GM12878 (cell line): ENCODE data around the gene SMYD5.

Experiments
- JUND ChIP-seq: IDR thresholded peaks from 2 replicates; pipeline ENCODE4 v1.6.1; 2012; ENCODE audit warnings: low read depth, mild to moderate bottlenecking, low read length, improper control_type of control experiment, moderate library complexity
- POLR2A ChIP-seq: IDR thresholded peaks from 2 replicates; pipeline ENCODE4 v1.6.1; 2011; ENCODE audit warnings: low read depth, mild to moderate bottlenecking, low read length
- POLR2AphosphoS5 ChIP-seq: IDR thresholded peaks from 2 replicates; pipeline ENCODE4 v1.6.1; 2011; ENCODE audit warnings: mild to moderate bottlenecking, low read length, inconsistent platforms
- TF ChIP-seq, protein P1 (sequence below), 3 experiments: IDR thresholded peaks in 2 of 3; conservative IDR thresholded peaks in 1 of 3; 2 replicates each; pipeline ENCODE4 v1.5.1; 2011; ENCODE audit warnings: low read depth in 3 of 3, low read length in 3 of 3, mild to moderate bottlenecking in 3 of 3, control low read depth in 2 of 3, moderate library complexity in 2 of 3, inconsistent platforms in 1 of 3, mixed read lengths in 1 of 3; ENCODE audit not compliant: control insufficient read depth in 2 of 3, insufficient read depth in 1 of 3; ENCODE audit errors: extremely low read depth in 1 of 3

DNA sequence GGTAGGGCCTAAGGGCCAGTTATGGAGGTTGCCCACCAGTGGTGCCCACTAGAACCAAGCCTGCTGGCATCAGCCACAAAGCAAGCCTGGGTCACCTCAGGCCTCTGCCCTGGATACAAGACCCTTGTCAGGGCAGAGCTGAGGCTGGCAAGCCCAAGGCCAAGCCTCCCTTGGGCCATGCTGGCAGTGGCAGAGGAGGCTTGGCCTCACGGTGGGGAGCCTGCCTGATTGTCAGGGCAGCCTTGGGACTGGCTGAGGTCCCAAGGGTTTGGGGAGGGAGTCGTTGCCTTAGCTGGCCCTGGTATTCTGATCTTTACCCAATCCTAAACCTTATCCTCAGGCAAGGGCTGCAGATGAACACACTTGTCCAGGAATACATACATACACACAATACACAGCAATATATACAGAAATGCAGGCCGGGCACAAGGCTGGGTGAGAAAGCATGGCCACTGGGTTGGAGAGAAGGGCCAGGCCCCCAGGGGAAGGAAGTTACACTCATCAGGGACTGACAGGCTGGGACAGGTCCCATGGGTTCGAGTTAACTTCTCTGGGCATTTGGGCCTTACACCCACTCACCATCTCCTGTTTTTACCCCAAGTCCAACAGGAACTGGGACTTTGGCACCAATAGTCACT lies 41.1 kb downstream of the SMYD5 start:
- TF ChIP-seq POLR2A = 0 out of 2 replicates have a peak, but pooled peaks have one; percentile 71
- no peak for TF ChIP-seq JUND
- peak; percentile 39; the same call in 1 of the 2 replicates for TF ChIP-seq POLR2AphosphoS5
- TF ChIP-seq, protein P1, sequence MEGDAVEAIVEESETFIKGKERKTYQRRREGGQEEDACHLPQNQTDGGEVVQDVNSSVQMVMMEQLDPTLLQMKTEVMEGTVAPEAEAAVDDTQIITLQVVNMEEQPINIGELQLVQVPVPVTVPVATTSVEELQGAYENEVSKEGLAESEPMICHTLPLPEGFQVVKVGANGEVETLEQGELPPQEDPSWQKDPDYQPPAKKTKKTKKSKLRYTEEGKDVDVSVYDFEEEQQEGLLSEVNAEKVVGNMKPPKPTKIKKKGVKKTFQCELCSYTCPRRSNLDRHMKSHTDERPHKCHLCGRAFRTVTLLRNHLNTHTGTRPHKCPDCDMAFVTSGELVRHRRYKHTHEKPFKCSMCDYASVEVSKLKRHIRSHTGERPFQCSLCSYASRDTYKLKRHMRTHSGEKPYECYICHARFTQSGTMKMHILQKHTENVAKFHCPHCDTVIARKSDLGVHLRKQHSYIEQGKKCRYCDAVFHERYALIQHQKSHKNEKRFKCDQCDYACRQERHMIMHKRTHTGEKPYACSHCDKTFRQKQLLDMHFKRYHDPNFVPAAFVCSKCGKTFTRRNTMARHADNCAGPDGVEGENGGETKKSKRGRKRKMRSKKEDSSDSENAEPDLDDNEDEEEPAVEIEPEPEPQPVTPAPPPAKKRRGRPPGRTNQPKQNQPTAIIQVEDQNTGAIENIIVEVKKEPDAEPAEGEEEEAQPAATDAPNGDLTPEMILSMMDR (IDR thresholded peaks at IDR 0.05 in 2 of 3, conservative IDR thresholded peaks at IDR 0.05 in 1 of 3; ENCODE audit: control insufficient read depth in 2 of 3, extremely low read depth in 1 of 3, insufficient read depth in 1 of 3, low read depth in 3 of 3, low read length in 3 of 3) = no peak
